HepG2 (cell line): Measurements from ENCODE around the gene GBGT1. TPM values are rescaled to one million over a fixed set of nuclear protein-coding genes. Genes with fewer than 3 reads are reported as not detected.

Source experiments
- CBX1 ChIP-seq: IDR thresholded peaks from one replicate; pipeline ENCODE4 v1.6.1; 2016; ENCODE audit warnings: antibody characterized with exemption, low read depth
- DMAP1 ChIP-seq: IDR thresholded peaks from 2 replicates; pipeline ENCODE4 v1.6.1; 2016
- EEA1 ChIP-seq: sonication (generic); formaldehyde crosslinking; IDR thresholded peaks from 2 replicates; pipeline ENCODE4 v1.5.1; 2020; ENCODE audit warnings: mild to moderate bottlenecking, missing genetic modification reagents, borderline replicate concordance
- FOXM1 ChIP-seq: sonication (generic); formaldehyde crosslinking; IDR thresholded peaks from 2 replicates; pipeline ENCODE4 v1.5.0; 2020; ENCODE audit warnings: missing genetic modification reagents
- HOXA9 ChIP-seq: sonication (generic); formaldehyde crosslinking; IDR thresholded peaks from 2 replicates; pipeline ENCODE4 v1.8.1; 2022; ENCODE audit warnings: missing genetic modification reagents, mild to moderate bottlenecking, moderate library complexity, borderline replicate concordance
- POLR2A ChIP-seq, 2 experiments: IDR thresholded peaks; 2 replicates each; pipeline ENCODE4 v1.6.1; 2011; ENCODE audit warnings: low read depth in 2 of 2, low read length in 2 of 2, mild to moderate bottlenecking in 1 of 2, moderate library complexity in 1 of 2; ENCODE audit not compliant: insufficient read depth in 1 of 2
- RXRA ChIP-seq: sonication (generic); formaldehyde crosslinking; IDR thresholded peaks from 2 replicates; pipeline ENCODE4 v1.5.1; 2020; ENCODE audit warnings: missing genetic modification reagents
- ZBTB20 ChIP-seq: sonication (generic); formaldehyde crosslinking; IDR thresholded peaks from 2 replicates; pipeline ENCODE4 v1.8.1; 2023; ENCODE audit warnings: missing genetic modification reagents, low read depth, mild to moderate bottlenecking, borderline replicate concordance
- ZFX ChIP-seq: sonication (generic); formaldehyde crosslinking; IDR thresholded peaks from 2 replicates; pipeline ENCODE4 v1.4.0; 2020; ENCODE audit warnings: mild to moderate bottlenecking, low read depth, missing genetic modification reagents, moderate library complexity
- ZFY ChIP-seq: sonication (generic); formaldehyde crosslinking; IDR thresholded peaks from 2 replicates; pipeline ENCODE4 v1.4.0; 2020; ENCODE audit warnings: missing genetic modification reagents
- ZNF143 ChIP-seq: sonication (generic); formaldehyde crosslinking; IDR thresholded peaks from 2 replicates; pipeline ENCODE4 v1.4.0; 2020; ENCODE audit warnings: missing genetic modification reagents
- ZNF3 ChIP-seq: IDR thresholded peaks from 2 replicates; pipeline ENCODE4 v1.7.0; 2017; ENCODE audit warnings: inconsistent platforms
- ZNF557 ChIP-seq: sonication (generic); formaldehyde crosslinking; IDR thresholded peaks from 2 replicates; pipeline ENCODE4 v1.4.0; 2020; ENCODE audit warnings: missing genetic modification reagents
- ZNF572 ChIP-seq: sonication (generic); formaldehyde crosslinking; IDR thresholded peaks from 2 replicates; pipeline ENCODE4 v1.5.1; 2020; ENCODE audit warnings: mild to moderate bottlenecking, missing genetic modification reagents
- ZNF589 ChIP-seq: sonication (generic); formaldehyde crosslinking; conservative IDR thresholded peaks from 2 replicates; pipeline ENCODE4 v1.8.0; 2022; ENCODE audit warnings: mild to moderate bottlenecking, moderate library complexity, missing genetic modification reagents
- ZNF703 ChIP-seq: sonication (generic); formaldehyde crosslinking; IDR thresholded peaks from 2 replicates; pipeline ENCODE4 v1.5.1; 2020; ENCODE audit warnings: missing genetic modification reagents, mild to moderate bottlenecking, moderate library complexity, borderline replicate concordance
- ZNF788 ChIP-seq: sonication (generic); formaldehyde crosslinking; IDR thresholded peaks from 2 replicates; pipeline ENCODE4 v1.5.0; 2020; ENCODE audit warnings: mild to moderate bottlenecking, missing genetic modification reagents, borderline replicate concordance
- polyA plus RNA-seq, 8 experiments: library from polyadenylated mRNA; depleted of rRNA in 3 of 8; stranded (reverse) in 7 of 8; unstranded in 1 of 8; fragments of >200 nt; fragmentation: Illumina TruSeq in 4 of 8; extraction: Trizol in 4 of 8; gene quantifications; 2 replicates each; pipeline versions ENCODE4 v1.2.1 to v1.2.3, GENCODE V29; 2011 to 2016; ENCODE audit warnings: low read depth in 4 of 8, missing spikeins in 1 of 8, mixed read lengths in 1 of 8; ENCODE audit not compliant: insufficient read depth in 1 of 8
- total RNA-seq, 5 experiments: library from RNA; depleted of rRNA; stranded (reverse); fragments of >200 nt; fragmentation: Illumina TruSeq; extraction: Trizol; gene quantifications; 2 replicates each; pipeline ENCODE4 v1.2.3, GENCODE V29; 2016; ENCODE audit warnings: low read depth in 1 of 5
- TF ChIP-seq, protein P1 (sequence below): sonication (generic); formaldehyde crosslinking; IDR thresholded peaks from 2 replicates; pipeline ENCODE4 v1.4.0; 2020; ENCODE audit warnings: missing genetic modification reagents, borderline replicate concordance
- TF ChIP-seq, protein P2 (sequence below): IDR thresholded peaks from 2 replicates; pipeline ENCODE4 v1.6.1; 2016
- TF ChIP-seq, protein P3 (sequence below): IDR thresholded peaks from 2 replicates; pipeline ENCODE4 v1.6.1; 2016; ENCODE audit warnings: missing genetic modification reagents, missing compliant biosample characterization
- TF ChIP-seq, protein P4 (sequence below): sonication (generic); formaldehyde crosslinking; IDR thresholded peaks from 2 replicates; pipeline ENCODE4 v1.5.0; 2020; ENCODE audit warnings: mild to moderate bottlenecking, missing genetic modification reagents, borderline replicate concordance

Gene GBGT1
- total and polyA plus RNA-seq, 2 of the 13 experiments (the other 11 are each of a cell fraction or from before 2014, with no cell fraction given): not detected

DNA sequence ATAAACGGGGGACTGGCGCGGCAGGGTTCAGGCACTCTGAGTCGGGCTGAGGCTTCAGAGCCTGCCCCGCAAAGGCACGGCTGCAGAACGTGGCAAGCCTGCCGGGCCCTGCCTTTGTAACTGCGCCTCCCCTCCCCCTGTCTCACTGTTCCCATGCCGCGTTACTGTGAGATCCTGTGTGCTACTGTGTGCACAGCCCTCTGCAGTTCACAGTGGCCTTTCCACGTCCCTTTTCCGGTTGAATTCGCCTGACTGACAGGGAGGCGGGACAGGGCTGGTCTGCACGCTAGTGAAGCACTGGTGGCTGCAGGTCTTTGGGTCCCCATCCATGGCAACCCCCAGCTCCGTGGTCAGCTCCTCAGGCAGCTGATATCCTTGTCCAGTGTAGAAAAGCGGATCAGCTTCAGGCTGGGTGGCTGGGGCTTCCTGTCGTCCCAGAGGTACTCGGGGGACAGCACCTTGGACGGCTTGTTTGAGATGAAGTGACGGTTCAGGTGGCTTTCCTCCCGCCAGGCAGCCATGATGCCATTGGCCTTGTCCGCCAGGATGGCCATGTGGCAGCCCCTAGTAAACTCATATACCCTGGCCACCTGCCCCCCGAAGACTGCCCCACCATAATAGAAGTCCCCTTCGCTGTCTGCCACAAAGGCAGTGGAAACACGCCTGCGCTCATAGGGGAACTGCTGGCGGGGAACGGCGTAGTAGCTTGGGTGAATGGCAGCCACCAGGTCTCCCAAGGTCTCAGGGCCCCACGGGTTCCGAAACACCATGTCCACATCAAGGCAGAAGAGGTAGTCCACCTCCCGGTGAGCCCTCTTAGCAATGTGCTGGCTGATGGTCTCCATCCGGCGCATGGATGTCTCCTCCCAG, 10.3 kb downstream of the GBGT1 start (continued):
- TF ChIP-seq, protein P1, sequence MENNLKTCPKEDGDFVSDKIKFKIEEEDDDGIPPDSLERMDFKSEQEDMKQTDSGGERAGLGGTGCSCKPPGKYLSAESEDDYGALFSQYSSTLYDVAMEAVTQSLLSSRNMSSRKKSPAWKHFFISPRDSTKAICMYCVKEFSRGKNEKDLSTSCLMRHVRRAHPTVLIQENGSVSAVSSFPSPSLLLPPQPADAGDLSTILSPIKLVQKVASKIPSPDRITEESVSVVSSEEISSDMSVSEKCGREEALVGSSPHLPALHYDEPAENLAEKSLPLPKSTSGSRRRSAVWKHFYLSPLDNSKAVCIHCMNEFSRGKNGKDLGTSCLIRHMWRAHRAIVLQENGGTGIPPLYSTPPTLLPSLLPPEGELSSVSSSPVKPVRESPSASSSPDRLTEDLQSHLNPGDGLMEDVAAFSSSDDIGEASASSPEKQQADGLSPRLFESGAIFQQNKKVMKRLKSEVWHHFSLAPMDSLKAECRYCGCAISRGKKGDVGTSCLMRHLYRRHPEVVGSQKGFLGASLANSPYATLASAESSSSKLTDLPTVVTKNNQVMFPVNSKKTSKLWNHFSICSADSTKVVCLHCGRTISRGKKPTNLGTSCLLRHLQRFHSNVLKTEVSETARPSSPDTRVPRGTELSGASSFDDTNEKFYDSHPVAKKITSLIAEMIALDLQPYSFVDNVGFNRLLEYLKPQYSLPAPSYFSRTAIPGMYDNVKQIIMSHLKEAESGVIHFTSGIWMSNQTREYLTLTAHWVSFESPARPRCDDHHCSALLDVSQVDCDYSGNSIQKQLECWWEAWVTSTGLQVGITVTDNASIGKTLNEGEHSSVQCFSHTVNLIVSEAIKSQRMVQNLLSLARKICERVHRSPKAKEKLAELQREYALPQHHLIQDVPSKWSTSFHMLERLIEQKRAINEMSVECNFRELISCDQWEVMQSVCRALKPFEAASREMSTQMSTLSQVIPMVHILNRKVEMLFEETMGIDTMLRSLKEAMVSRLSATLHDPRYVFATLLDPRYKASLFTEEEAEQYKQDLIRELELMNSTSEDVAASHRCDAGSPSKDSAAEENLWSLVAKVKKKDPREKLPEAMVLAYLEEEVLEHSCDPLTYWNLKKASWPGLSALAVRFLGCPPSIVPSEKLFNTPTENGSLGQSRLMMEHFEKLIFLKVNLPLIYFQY (CRISPR knock-in tag): 0 out of 2 replicates have a peak, but pooled peaks have one; percentile 30
- TF ChIP-seq ZNF3 (CRISPR knock-in tag): no peak
- TF ChIP-seq CBX1: peak; percentile 58
- TF ChIP-seq POLR2A (IDR thresholded peaks at IDR 0.05; ENCODE audit: insufficient read depth in 1 of 2, low read depth in 2 of 2, low read length in 2 of 2): 0 out of 4 replicates have a peak, but pooled peaks of 1 of the 2 experiments have one; percentile 47
- TF ChIP-seq ZNF589 (CRISPR knock-in tag): peak; percentile 78; the same call in 1 of the 2 replicates
- TF ChIP-seq, protein P2, sequence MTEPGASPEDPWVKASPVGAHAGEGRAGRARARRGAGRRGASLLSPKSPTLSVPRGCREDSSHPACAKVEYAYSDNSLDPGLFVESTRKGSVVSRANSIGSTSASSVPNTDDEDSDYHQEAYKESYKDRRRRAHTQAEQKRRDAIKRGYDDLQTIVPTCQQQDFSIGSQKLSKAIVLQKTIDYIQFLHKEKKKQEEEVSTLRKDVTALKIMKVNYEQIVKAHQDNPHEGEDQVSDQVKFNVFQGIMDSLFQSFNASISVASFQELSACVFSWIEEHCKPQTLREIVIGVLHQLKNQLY (CRISPR knock-in tag): 0 out of 2 replicates have a peak, but pooled peaks have one; percentile 51
- TF ChIP-seq, protein P3, sequence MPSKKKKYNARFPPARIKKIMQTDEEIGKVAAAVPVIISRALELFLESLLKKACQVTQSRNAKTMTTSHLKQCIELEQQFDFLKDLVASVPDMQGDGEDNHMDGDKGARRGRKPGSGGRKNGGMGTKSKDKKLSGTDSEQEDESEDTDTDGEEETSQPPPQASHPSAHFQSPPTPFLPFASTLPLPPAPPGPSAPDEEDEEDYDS (CRISPR knock-in tag): peak; percentile 28; the same call in 1 of the 2 replicates
- TF ChIP-seq FOXM1 (CRISPR knock-in tag): no peak
- TF ChIP-seq HOXA9 (CRISPR knock-in tag): no peak
- TF ChIP-seq DMAP1 (CRISPR knock-in tag): peak; percentile 73; the same call in 1 of the 2 replicates
- TF ChIP-seq, protein P4, sequence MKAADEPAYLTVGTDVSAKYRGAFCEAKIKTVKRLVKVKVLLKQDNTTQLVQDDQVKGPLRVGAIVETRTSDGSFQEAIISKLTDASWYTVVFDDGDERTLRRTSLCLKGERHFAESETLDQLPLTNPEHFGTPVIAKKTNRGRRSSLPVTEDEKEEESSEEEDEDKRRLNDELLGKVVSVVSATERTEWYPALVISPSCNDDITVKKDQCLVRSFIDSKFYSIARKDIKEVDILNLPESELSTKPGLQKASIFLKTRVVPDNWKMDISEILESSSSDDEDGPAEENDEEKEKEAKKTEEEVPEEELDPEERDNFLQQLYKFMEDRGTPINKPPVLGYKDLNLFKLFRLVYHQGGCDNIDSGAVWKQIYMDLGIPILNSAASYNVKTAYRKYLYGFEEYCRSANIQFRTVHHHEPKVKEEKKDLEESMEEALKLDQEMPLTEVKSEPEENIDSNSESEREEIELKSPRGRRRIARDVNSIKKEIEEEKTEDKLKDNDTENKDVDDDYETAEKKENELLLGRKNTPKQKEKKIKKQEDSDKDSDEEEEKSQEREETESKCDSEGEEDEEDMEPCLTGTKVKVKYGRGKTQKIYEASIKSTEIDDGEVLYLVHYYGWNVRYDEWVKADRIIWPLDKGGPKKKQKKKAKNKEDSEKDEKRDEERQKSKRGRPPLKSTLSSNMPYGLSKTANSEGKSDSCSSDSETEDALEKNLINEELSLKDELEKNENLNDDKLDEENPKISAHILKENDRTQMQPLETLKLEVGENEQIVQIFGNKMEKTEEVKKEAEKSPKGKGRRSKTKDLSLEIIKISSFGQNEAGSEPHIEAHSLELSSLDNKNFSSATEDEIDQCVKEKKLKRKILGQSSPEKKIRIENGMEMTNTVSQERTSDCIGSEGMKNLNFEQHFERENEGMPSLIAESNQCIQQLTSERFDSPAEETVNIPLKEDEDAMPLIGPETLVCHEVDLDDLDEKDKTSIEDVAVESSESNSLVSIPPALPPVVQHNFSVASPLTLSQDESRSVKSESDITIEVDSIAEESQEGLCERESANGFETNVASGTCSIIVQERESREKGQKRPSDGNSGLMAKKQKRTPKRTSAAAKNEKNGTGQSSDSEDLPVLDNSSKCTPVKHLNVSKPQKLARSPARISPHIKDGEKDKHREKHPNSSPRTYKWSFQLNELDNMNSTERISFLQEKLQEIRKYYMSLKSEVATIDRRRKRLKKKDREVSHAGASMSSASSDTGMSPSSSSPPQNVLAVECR: peak; percentile 30; the same call in 1 of the 2 replicates
- peak; percentile 65 for TF ChIP-seq ZFX (CRISPR knock-in tag)
- no peak for TF ChIP-seq EEA1 (CRISPR knock-in tag)
- no peak for TF ChIP-seq ZNF703 (CRISPR knock-in tag)
- no peak for TF ChIP-seq ZNF557 (CRISPR knock-in tag)
- TF ChIP-seq RXRA (CRISPR knock-in tag): peak; percentile 27; the same call in 1 of the 2 replicates
- TF ChIP-seq ZNF572: no peak
- no peak for TF ChIP-seq ZNF143 (CRISPR knock-in tag)
- peak; percentile 56 for TF ChIP-seq ZFY
- TF ChIP-seq ZNF788 (CRISPR knock-in tag): peak; percentile 50; the same call in 1 of the 2 replicates
- no peak for TF ChIP-seq ZBTB20 (CRISPR knock-in tag)
